Fibroblast of lung (primary cell): ENCODE data around the gene C1S. TPM values are rescaled to one million over a fixed set of nuclear protein-coding genes. Genes with fewer than 3 reads are reported as not detected.
A peak's percentile ranks its signal among the peaks of the same experiment; 100 is the strongest.

ENCODE experiments used
- DNase-seq, 2 donors: peaks; one replicate each; pipeline versions ENCODE4 v3.0.0 to v3.0.0-alpha.2; 2010; ENCODE audit warnings: low read depth in 2 of 2
- H2AFZ ChIP-seq: 2 replicates; pipeline ENCODE4 v1.5.1; 2012; ENCODE audit warnings: low read length, control low read depth, inconsistent platforms
- H3K27ac ChIP-seq: 2 replicates; pipeline ENCODE4 v1.5.1; 2011; ENCODE audit warnings: low read length, control low read depth; ENCODE audit not compliant: insufficient read depth
- H3K27me3 ChIP-seq: 2 replicates; pipeline ENCODE4 v1.5.1; 2011; ENCODE audit warnings: mild to moderate bottlenecking, low read length; ENCODE audit not compliant: control insufficient read depth, insufficient read depth
- H3K36me3 ChIP-seq: 2 replicates; pipeline ENCODE4 v1.5.1; 2011; ENCODE audit warnings: low read length; ENCODE audit not compliant: control insufficient read depth, insufficient read depth
- H3K4me1 ChIP-seq: 2 replicates; pipeline ENCODE4 v1.5.1; 2011; ENCODE audit warnings: low read length; ENCODE audit not compliant: control insufficient read depth, insufficient read depth; ENCODE audit errors: extremely low read depth
- H3K4me2 ChIP-seq: 2 replicates; pipeline ENCODE4 v1.5.1; 2011; ENCODE audit warnings: low read length, control low read depth; ENCODE audit not compliant: insufficient read depth; ENCODE audit errors: extremely low read depth
- H3K4me3 ChIP-seq, 4 experiments: fragments of 200-600 bp in 1 of 4; sonication (generic) in 1 of 4; replicated peaks in 1 of 4; 2 replicates each; pipeline ENCODE4 v1.5.1; 2011 to 2016; ENCODE audit warnings: low read length in 4 of 4, low read depth in 3 of 4, mild to moderate bottlenecking in 3 of 4, control low read depth in 2 of 4, inconsistent platforms in 1 of 4, mixed read lengths in 1 of 4; ENCODE audit not compliant: insufficient read depth in 1 of 4; ENCODE audit errors: control extremely low read depth in 1 of 4
- H3K79me2 ChIP-seq: 2 replicates; pipeline ENCODE4 v1.5.1; 2012; ENCODE audit warnings: mild to moderate bottlenecking, low read length, inconsistent platforms; ENCODE audit not compliant: control insufficient read depth, insufficient read depth
- H3K9ac ChIP-seq: 2 replicates; pipeline ENCODE4 v1.5.1; 2011; ENCODE audit warnings: mild to moderate bottlenecking, low read length, control low read depth; ENCODE audit not compliant: insufficient read depth
- H3K9me3 ChIP-seq: 2 replicates; pipeline ENCODE4 v1.5.1; 2012; ENCODE audit warnings: low read depth, low read length; ENCODE audit not compliant: control insufficient read depth, insufficient read depth
- H4K20me1 ChIP-seq: 2 replicates; pipeline ENCODE4 v1.5.1; 2011; ENCODE audit warnings: low read length; ENCODE audit not compliant: control insufficient read depth, insufficient read depth; ENCODE audit errors: extremely low read depth
- EZH2 ChIP-seq: IDR thresholded peaks from 2 replicates; pipeline ENCODE4 v1.5.1; 2012; ENCODE audit warnings: low read length, control low read depth, mild to moderate bottlenecking; ENCODE audit errors: missing control alignments
- polyA plus RNA-seq, 2 donors: library from polyadenylated mRNA; depleted of rRNA in 1 of 2; stranded (reverse) in 1 of 2; unstranded in 1 of 2; fragments of >200 nt; gene quantifications; 2 replicates each; pipeline ENCODE4 v1.2.1, GENCODE V29; 2011 to 2012; ENCODE audit warnings: missing spikeins in 1 of 2
- total RNA-seq: library from RNA; depleted of rRNA; stranded (reverse); fragments of >200 nt; gene quantifications from 2 replicates; pipeline ENCODE4 v1.2.1, GENCODE V29; 2014
- TF ChIP-seq, protein P1 (sequence below), 2 donors: IDR thresholded peaks in 1 of 2; conservative IDR thresholded peaks in 1 of 2; 1 replicate in 1 of 2; 2 replicates in 1 of 2; pipeline ENCODE4 v1.5.1; 2011 to 2012; ENCODE audit warnings: low read length in 2 of 2, control low read depth in 1 of 2, inconsistent platforms in 1 of 2, low read depth in 1 of 2, mild to moderate bottlenecking in 1 of 2

C1S gene
- total and polyA plus RNA-seq, 2 donors (not counting 1 experiment from before 2014, with no cell fraction given): 507 to 997 TPM

DNA sequence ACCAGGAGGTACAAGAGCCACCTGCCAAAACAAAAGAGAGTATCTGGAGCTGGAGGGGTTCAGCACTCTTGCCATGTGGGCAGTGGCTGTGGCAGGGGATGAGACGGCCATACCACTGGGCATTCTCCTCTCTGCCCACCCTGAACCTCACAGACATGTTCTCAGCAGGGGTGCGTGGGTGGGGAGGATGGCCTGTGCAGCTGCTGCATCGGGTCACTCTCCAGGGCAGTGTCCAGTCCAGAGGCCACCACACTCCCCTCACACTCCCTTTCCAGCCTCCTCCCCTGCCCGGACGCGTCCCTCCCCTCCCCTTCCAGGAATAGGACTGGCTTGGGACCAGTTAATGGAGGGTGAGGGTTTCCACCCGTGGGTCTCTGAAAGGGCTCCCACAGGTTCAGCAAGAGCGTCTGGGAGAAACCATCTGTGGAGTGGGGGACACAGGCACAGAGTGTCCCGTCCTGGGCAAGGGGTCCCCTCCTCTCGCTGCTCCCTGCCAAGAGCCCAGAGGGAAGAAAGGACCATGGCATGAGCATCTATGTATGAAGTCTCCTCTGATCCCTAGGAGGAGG lies 31.2 kb downstream of the C1S start:
- Histone ChIP-seq H3K4me1 (peaks cover 16% of the 10 kb centered on the region), H3K9ac (peak overlapping the region; percentile 68), H3K9me3 (no peaks in the 10 kb centered on the region), H3K27ac (peak overlapping the region; percentile 84), H3K27me3 (no peaks in the 10 kb centered on the region), H4K20me1 (no peaks in the 10 kb centered on the region), H3K36me3 (peaks cover 16% of the 10 kb centered on the region), H3K4me2 (peak overlapping the region; percentile 94), H3K4me3 (peak overlapping the region; percentile 44 to 93 (median 80)), H3K79me2 (peaks cover 3% of the 10 kb centered on the region), H2AFZ (peak overlapping the region; percentile 35)
- no peak for DNase-seq
- TF ChIP-seq, protein P1, sequence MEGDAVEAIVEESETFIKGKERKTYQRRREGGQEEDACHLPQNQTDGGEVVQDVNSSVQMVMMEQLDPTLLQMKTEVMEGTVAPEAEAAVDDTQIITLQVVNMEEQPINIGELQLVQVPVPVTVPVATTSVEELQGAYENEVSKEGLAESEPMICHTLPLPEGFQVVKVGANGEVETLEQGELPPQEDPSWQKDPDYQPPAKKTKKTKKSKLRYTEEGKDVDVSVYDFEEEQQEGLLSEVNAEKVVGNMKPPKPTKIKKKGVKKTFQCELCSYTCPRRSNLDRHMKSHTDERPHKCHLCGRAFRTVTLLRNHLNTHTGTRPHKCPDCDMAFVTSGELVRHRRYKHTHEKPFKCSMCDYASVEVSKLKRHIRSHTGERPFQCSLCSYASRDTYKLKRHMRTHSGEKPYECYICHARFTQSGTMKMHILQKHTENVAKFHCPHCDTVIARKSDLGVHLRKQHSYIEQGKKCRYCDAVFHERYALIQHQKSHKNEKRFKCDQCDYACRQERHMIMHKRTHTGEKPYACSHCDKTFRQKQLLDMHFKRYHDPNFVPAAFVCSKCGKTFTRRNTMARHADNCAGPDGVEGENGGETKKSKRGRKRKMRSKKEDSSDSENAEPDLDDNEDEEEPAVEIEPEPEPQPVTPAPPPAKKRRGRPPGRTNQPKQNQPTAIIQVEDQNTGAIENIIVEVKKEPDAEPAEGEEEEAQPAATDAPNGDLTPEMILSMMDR (conservative IDR thresholded peaks at IDR 0.05 in 1 of 2, IDR thresholded peaks at IDR 0.05 in 1 of 2; ENCODE audit: low read depth in 1 of 2, low read length in 2 of 2): no peak
- TF ChIP-seq EZH2: no peak

DNA sequence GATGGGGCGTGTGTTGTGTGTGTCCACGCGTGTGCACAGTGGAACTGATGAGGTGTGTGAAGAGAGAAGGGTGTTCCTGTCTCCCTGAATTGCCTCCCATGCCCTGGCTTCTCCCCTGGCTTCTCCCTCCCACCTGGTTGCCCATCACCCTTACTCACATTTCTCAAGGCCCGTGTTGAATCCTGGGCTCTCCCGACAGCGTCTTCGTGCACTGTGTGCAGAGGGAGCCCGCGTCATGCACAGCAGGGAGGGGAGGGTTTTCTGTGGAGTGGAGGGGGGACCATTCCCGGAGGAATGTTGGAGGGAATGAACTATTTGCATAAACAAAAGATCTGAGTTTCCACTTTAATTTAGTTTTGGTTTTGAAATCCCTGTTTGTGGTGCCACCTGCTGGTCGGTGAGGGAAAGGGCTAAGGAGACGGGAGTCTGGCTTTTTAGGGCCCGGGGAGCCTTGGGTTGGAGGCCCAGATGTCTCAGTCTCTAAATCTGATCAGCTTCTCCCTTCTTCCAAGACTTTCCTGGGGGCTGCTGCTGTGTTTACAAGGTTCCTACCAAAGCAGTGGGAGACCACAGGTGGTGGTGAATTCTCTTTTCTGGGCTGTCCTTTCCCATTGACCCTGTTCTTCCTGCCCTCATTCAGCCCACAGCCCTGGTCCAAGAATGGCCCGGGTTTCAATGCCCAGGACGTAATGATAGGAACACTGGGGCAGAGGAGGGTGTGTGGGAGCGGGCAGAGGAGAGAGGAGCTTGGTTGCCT lies 31.9 kb downstream of the C1S start, which contains the start of gene C1R:
C1R (minus strand) TSS at position 217 of the 757 bp plus-strand sequence; CDS start at position 160, 57 bp downstream.
- H3K9ac ChIP-seq: peak within 1 kb of the TSS; percentile 68

DNA sequence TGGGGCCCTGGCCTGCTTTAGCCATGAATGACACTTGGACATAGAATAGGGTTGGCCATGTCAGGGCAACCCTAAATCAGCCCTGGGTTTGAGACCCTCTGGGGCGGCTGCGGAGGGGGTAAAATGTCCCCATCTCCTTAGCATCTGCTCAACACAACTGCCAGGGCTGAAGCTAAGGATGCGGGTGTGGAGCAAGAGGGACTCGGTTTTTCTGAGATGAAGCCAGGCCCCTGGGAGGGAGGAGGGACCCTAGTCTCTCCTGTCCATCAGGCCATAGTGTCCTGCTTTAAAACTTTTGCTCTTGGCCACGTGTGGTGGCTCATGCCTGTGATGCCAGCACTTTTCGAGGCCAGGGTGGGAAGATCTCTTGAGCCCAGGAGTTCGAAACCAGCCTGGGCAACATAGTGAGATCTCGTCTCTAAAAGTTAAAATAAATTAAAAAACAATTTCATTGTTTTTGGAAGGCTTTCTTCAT lies 32.5 kb downstream of the C1S start:
- no peak for TF ChIP-seq EZH2
- TF ChIP-seq, protein P1 (conservative IDR thresholded peaks at IDR 0.05 in 1 of 2, IDR thresholded peaks at IDR 0.05 in 1 of 2; ENCODE audit: low read depth in 1 of 2, low read length in 2 of 2): no peak

More for the DNA sequence above, 31.9 kb downstream of the C1S start, which contains the start of gene C1R:
- H2AFZ ChIP-seq: peak within 1 kb of the TSS; percentile 66
- peaks cover 3% of the 10 kb centered on the region for H3K79me2 ChIP-seq
- peak within 1 kb of the TSS; percentile 94 for H3K4me2 ChIP-seq
- peaks cover 17% of the 10 kb centered on the region for H3K36me3 ChIP-seq
- H3K27ac ChIP-seq: peak within 1 kb of the TSS; percentile 84
- H3K4me3 ChIP-seq: peak within 1 kb of the TSS; percentile 44 to 93 (median 80)
- peak; percentile 87 to 95 for DNase-seq
- H4K20me1 ChIP-seq: no peaks in the 10 kb centered on the region
- no peaks in the 10 kb centered on the region for H3K9me3 ChIP-seq
- TF ChIP-seq, protein P1 (conservative IDR thresholded peaks at IDR 0.05 in 1 of 2, IDR thresholded peaks at IDR 0.05 in 1 of 2; ENCODE audit: low read depth in 1 of 2, low read length in 2 of 2): peak; percentile 88 to 94
- TF ChIP-seq EZH2: no peak
- H3K27me3 ChIP-seq: no peaks in the 10 kb centered on the region
- peaks cover 16% of the 10 kb centered on the region for H3K4me1 ChIP-seq

More for the DNA sequence above, 32.5 kb downstream of the C1S start:
- Histone ChIP-seq H3K9me3 (no peaks in the 10 kb centered on the region), H3K4me1 (peaks cover 16% of the 10 kb centered on the region), H2AFZ (peak overlapping the region; percentile 66), H3K27me3 (no peaks in the 10 kb centered on the region), H3K9ac (no peak overlapping the region), H3K4me2 (no peak overlapping the region), H3K4me3 (no peak overlapping the region), H4K20me1 (no peaks in the 10 kb centered on the region), H3K27ac (peak overlapping the region; percentile 40), H3K79me2 (peaks cover 3% of the 10 kb centered on the region), H3K36me3 (peaks cover 13% of the 10 kb centered on the region)
- no peak for DNase-seq
